Neural progenitor cell (in vitro differentiated cells): ENCODE measurements around the gene CDK5. TPM values are rescaled to one million over a fixed set of nuclear protein-coding genes. Genes with fewer than 3 reads are reported as not detected.

Experiments used
- DNase-seq: peaks from one replicate; pipeline ENCODE4 v3.0.0-alpha.2; 2016; ENCODE audit warnings: low spot score
- H2AFZ ChIP-seq: fragments of 200-600 bp; sonication (generic); replicated peaks from 2 replicates; pipeline ENCODE4 v1.6.1; 2016; ENCODE audit warnings: antibody characterized with exemption
- H3F3A ChIP-seq: fragments of 200-600 bp; sonication (generic); 2 replicates; pipeline ENCODE4 v1.6.1; 2016; ENCODE audit warnings: antibody characterized with exemption, low read depth
- H3K27ac ChIP-seq: fragments of 200-600 bp; sonication (generic); 2 replicates; pipeline ENCODE4 v1.5.1; 2016; ENCODE audit warnings: mild to moderate bottlenecking
- H3K27me3 ChIP-seq: fragments of 200-600 bp; sonication (generic); 2 replicates; pipeline ENCODE4 v1.6.1; 2016; ENCODE audit warnings: mild to moderate bottlenecking, moderate library complexity
- H3K36me3 ChIP-seq: fragments of 200-600 bp; sonication (generic); 2 replicates; pipeline ENCODE4 v1.5.1; 2016
- H3K4me1 ChIP-seq: fragments of 200-600 bp; sonication (generic); 2 replicates; pipeline ENCODE4 v1.6.1; 2016; ENCODE audit warnings: mixed run types
- H3K4me2 ChIP-seq: fragments of 200-600 bp; sonication (generic); 2 replicates; pipeline ENCODE4 v1.6.1; 2016
- H3K4me3 ChIP-seq: fragments of 200-600 bp; sonication (generic); 2 replicates; pipeline ENCODE4 v1.5.1; 2016
- H3K79me2 ChIP-seq: fragments of 200-600 bp; sonication (generic); 2 replicates; pipeline ENCODE4 v1.6.1; 2016; ENCODE audit warnings: low read depth
- H3K9ac ChIP-seq: fragments of 200-600 bp; sonication (generic); 2 replicates; pipeline ENCODE4 v1.6.1; 2016
- H3K9me3 ChIP-seq: fragments of 200-600 bp; sonication (generic); 2 replicates; pipeline ENCODE4 v1.5.1; 2016; ENCODE audit warnings: low read depth
- H4K20me1 ChIP-seq: fragments of 200-600 bp; sonication (generic); 2 replicates; pipeline ENCODE4 v1.6.1; 2016; ENCODE audit warnings: low read depth
- H3K27ac Mint-ChIP-seq: 3 replicates; pipeline ENCODE4 v1.8.0; 2021; ENCODE audit warnings: mixed read lengths
- H3K27me3 Mint-ChIP-seq: 2 replicates; pipeline ENCODE4 v1.8.0; 2022; ENCODE audit warnings: low read depth, mild to moderate bottlenecking, inconsistent platforms, moderate library complexity, mixed read lengths; ENCODE audit not compliant: insufficient read depth
- H3K36me3 Mint-ChIP-seq: 3 replicates; pipeline ENCODE4 v1.8.0; 2021; ENCODE audit warnings: mixed read lengths
- H3K4me1 Mint-ChIP-seq: 3 replicates; pipeline ENCODE4 v1.8.0; 2021; ENCODE audit warnings: mixed read lengths
- H3K4me3 Mint-ChIP-seq: 3 replicates; pipeline ENCODE4 v1.8.0; 2021; ENCODE audit warnings: mild to moderate bottlenecking, moderate library complexity, mixed read lengths
- H3K9me3 Mint-ChIP-seq: 3 replicates; pipeline ENCODE4 v1.8.0; 2020; ENCODE audit warnings: mixed read lengths
- CTCF ChIP-seq: fragments of 200-600 bp; sonication (generic); IDR thresholded peaks from 2 replicates; pipeline ENCODE4 v1.5.1; 2017; ENCODE audit warnings: antibody characterized with exemption, mild to moderate bottlenecking
- EZH2 ChIP-seq: fragments of 200-600 bp; sonication (generic); IDR thresholded peaks from 2 replicates; pipeline ENCODE4 v1.6.1; 2017; ENCODE audit warnings: antibody characterized with exemption, mild to moderate bottlenecking, moderate library complexity
- EZH2phosphoT487 ChIP-seq: fragments of 200-600 bp; sonication (generic); IDR thresholded peaks from 2 replicates; pipeline ENCODE4 v1.6.1; 2017; ENCODE audit warnings: antibody characterized with exemption
- total RNA-seq: library from RNA; depleted of rRNA; stranded (reverse); fragments of >200 nt; gene quantifications from 2 replicates; pipeline ENCODE4 v1.2.3, GENCODE V29; 2015; ENCODE audit warnings: low replicate concordance

The CDK5 gene
- total RNA-seq, 1 donor from 2014 or later = 8.1 TPM

DNA sequence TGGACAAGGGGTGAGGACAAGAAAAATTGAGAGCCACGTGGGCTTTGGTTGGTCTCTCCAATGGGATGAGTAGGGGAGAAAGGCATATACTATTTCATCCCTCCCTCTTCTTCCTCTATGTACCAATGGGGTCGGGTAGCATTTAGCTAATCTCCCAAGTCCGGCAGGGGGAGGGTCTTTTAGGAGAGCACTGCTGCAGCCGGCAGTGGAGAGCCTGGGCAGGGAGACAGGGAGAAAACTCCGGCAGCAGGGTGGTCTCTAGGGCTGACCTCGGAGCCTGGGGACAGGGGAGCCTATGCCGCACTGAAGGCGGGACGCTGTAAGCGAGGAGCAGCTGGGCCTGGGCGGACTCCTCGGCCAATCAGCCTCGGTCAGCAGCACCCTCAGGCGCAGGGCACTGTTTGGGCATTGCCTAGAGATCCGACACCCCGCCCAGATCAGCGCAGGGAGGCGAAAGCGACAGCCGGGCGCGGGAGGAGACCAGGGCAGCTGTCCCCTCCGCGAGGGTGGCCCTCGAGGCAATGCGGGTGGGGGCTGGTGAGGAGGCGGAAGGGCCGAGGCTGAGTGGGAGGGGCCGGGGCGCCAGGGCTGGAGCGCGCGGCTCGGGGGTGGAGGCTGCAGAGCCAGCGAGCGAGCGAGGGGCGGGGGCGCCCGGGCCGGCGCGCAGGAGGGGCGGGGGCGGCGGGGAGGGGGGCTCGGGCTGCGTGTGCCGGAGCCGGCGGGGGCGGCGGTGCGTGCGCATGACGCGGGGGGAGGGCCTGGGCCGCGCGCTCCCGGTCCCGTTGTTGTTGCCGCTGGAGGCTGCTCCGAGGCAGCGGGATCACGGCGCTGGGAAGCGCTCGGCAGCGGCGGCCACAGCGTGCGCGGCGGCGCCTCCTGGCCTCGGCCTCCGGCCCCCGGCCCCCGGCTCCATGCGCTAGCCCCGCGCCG is 28.3 kb upstream of the CDK5 start, which contains the start of gene AGAP3:
Gene AGAP3 (plus strand): TSS at position 785 of the 930 bp plus-strand sequence. CDS start 267 bp downstream, outside the sequence.
- peaks cover 64% of the 10 kb centered on the region for H3F3A ChIP-seq
- H3K4me2 ChIP-seq = peak within 1 kb of the TSS; percentile 97
- H3K27ac ChIP-seq = peak within 1 kb of the TSS; percentile 21
- no peaks in the 10 kb centered on the region for H3K9me3 ChIP-seq
- H3K4me1 Mint-ChIP-seq = peaks cover 42% of the 10 kb centered on the region
- H4K20me1 ChIP-seq = peaks cover 46% of the 10 kb centered on the region
- peak within 1 kb of the TSS; percentile 74 for H2AFZ ChIP-seq
- no peaks in the 10 kb centered on the region for H3K9me3 Mint-ChIP-seq
- H3K36me3 ChIP-seq = no peaks in the 10 kb centered on the region
- peaks cover 2% of the 10 kb centered on the region for H3K36me3 Mint-ChIP-seq
- peaks cover 51% of the 10 kb centered on the region for H3K79me2 ChIP-seq
- H3K9ac ChIP-seq = peak within 1 kb of the TSS; percentile 7
- TF ChIP-seq EZH2 (no peak), CTCF (no peak), EZH2phosphoT487 (no peak)
- H3K4me3 ChIP-seq = peak within 1 kb of the TSS; percentile 88
- peak; percentile 95 for DNase-seq
- H3K4me3 Mint-ChIP-seq = peak within 1 kb of the TSS; percentile 94
- peak within 1 kb of the TSS; percentile 86 for H3K27ac Mint-ChIP-seq
- H3K27me3 ChIP-seq = peaks cover 21% of the 10 kb centered on the region
- peaks cover 46% of the 10 kb centered on the region for H3K4me1 ChIP-seq
- peaks cover 18% of the 10 kb centered on the region for H3K27me3 Mint-ChIP-seq

GRCh38 chr7:151085329-151085690 is 27.6 kb upstream of the CDK5 start:
- H3K9me3 Mint-ChIP-seq = no peaks in the 10 kb centered on the region
- peak overlapping the region; percentile 69 for H3K27ac Mint-ChIP-seq
- H3K27me3 ChIP-seq = peaks cover 21% of the 10 kb centered on the region
- H3K36me3 ChIP-seq = no peaks in the 10 kb centered on the region
- no peak for DNase-seq
- H3K4me1 ChIP-seq = peaks cover 46% of the 10 kb centered on the region
- peak overlapping the region; percentile 58 for H3K4me3 ChIP-seq
- TF ChIP-seq EZH2phosphoT487 = no peak
- no peak for TF ChIP-seq EZH2
- no peak for TF ChIP-seq CTCF
- peaks cover 42% of the 10 kb centered on the region for H3K4me1 Mint-ChIP-seq
- H3K4me3 Mint-ChIP-seq = peak overlapping the region; percentile 93
- no peak overlapping the region for H3K9ac ChIP-seq
- peaks cover 19% of the 10 kb centered on the region for H3K27me3 Mint-ChIP-seq
- H4K20me1 ChIP-seq = peaks cover 40% of the 10 kb centered on the region
- peaks cover 46% of the 10 kb centered on the region for H3K79me2 ChIP-seq
- peaks cover 2% of the 10 kb centered on the region for H3K36me3 Mint-ChIP-seq
- no peak overlapping the region for H3K27ac ChIP-seq
- H3K9me3 ChIP-seq = no peaks in the 10 kb centered on the region
- H3F3A ChIP-seq = peaks cover 65% of the 10 kb centered on the region
- peak overlapping the region; percentile 78 for H3K4me2 ChIP-seq
- H2AFZ ChIP-seq = no peak overlapping the region

DNA sequence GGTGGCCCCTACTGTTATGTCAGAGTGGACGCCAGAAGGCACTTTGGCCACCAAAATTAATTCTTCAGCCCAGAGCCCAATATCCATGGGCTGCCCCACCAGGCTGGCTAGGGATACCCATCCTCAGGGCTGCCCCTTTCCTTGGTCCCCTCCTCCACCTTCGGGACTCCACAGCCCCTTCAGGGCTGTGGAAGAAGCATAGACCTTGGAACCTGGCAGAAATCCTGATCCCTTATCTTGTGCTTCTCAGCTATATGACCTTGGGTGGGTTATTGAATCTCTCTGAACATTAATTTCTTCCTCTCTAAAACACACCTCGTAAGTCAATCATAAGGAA is 26.1 kb upstream of the CDK5 start:
- Histone ChIP-seq H2AFZ (peak overlapping the region; percentile 74), H3K79me2 (peaks cover 46% of the 10 kb centered on the region), H3K4me1 (peaks cover 48% of the 10 kb centered on the region), H3K9ac (no peak overlapping the region), H3K4me2 (peak overlapping the region; percentile 86), H3K4me3 (peak overlapping the region; percentile 96), H3K9me3 (no peaks in the 10 kb centered on the region), H4K20me1 (peaks cover 37% of the 10 kb centered on the region), H3K36me3 (no peaks in the 10 kb centered on the region), H3K27me3 (peaks cover 21% of the 10 kb centered on the region), H3F3A (peaks cover 66% of the 10 kb centered on the region), H3K27ac (no peak overlapping the region)
- Mint-ChIP-seq H3K36me3 (peaks cover 4% of the 10 kb centered on the region), H3K4me1 (peaks cover 41% of the 10 kb centered on the region), H3K4me3 (peak overlapping the region; percentile 93), H3K9me3 (no peaks in the 10 kb centered on the region), H3K27me3 (peaks cover 18% of the 10 kb centered on the region), H3K27ac (no peak overlapping the region)
- TF ChIP-seq CTCF (no peak), EZH2 (no peak), EZH2phosphoT487 (no peak)
- no peak for DNase-seq
